ENCODE measurements around the gene PDE1A. TPM values are rescaled to one million over a fixed set of nuclear protein-coding genes. Genes with fewer than 3 reads are reported as not detected.

PDE1A gene
- total and polyA plus RNA-seq, 2 of the 4 experiments (the other 2 are of a cell fraction), result 0.24 to 0.90 TPM

DNA sequence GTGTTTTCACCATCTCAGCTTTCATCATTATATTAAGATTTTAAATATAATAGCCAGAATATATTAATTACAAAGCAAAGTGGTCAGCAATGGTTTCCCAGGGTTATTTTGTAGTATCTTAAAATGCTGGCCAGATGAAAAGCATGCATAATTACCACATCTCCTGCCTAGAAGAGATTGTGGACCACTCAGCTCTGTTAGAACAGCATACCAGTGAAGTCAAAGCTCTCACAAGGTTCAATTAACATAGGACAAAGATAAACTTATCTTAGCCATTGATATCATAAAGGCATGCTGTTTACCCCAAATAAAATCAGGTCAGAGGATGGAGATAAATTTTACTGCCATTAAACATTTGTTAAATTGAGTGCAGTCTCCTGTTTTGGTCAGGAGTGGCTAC lies 19.3 kb upstream of the PDE1A start:
- Histone ChIP-seq H3K36me3 (ENCODE audit: control insufficient read depth, insufficient read depth, low read length) (no peaks in the 10 kb centered on the region), H3K27ac (ENCODE audit: insufficient read depth, low read length) (no peak overlapping the region), H4K5ac (ENCODE audit: low read depth, low read length) (no peak overlapping the region), H2AK9ac (replicated peaks; ENCODE audit: low read depth, low read length, poor library complexity) (no peak overlapping the region), H3K4me3 (ENCODE audit: insufficient read depth, low read depth, low read length) (no peak overlapping the region), H2AK5ac (ENCODE audit: low read depth, low read length) (no peak overlapping the region), H4K8ac (ENCODE audit: low read depth in 2 of 2, low read length in 2 of 2) (no peak overlapping the region), H3K14ac (replicated peaks; ENCODE audit: low read depth, low read length) (0 out of 2 replicates have a peak overlapping the region, but pooled peaks have one; percentile 45), H2BK120ac (ENCODE audit: low read depth, low read length) (no peak overlapping the region), H3K4me2 (ENCODE audit: low read depth, low read length) (no peak overlapping the region), H2BK20ac (ENCODE audit: low read depth, low read length) (no peak overlapping the region), H3K9ac (ENCODE audit: low read depth, low read length) (no peak overlapping the region), H2BK5ac (ENCODE audit: low read depth, low read length, poor library complexity, severe bottlenecking) (no peak overlapping the region), H3K4me1 (ENCODE audit: control insufficient read depth, insufficient read depth, low read length) (peaks cover 4% of the 10 kb centered on the region), H3K27me3 (ENCODE audit: control insufficient read depth, insufficient read depth, low read length) (no peaks in the 10 kb centered on the region), H2AFZ (replicated peaks; ENCODE audit: low read length, poor library complexity) (no peak overlapping the region), H3K9me1 (ENCODE audit: insufficient read depth, low read length) (no peaks in the 10 kb centered on the region), H4K20me1 (ENCODE audit: insufficient read depth, low read length) (no peaks in the 10 kb centered on the region), H3K56ac (ENCODE audit: extremely low read depth, insufficient read depth, low read length) (no peak overlapping the region), H3K23ac (ENCODE audit: low read depth, low read length) (no peak overlapping the region), H3K79me1 (ENCODE audit: low read depth in 1 of 2, low read length in 2 of 2) (no peaks in the 10 kb centered on the region), H3K4ac (ENCODE audit: low read depth, low read length) (no peak overlapping the region), H4K91ac (ENCODE audit: insufficient read depth, low read depth, low read length) (no peak overlapping the region), H3K18ac (ENCODE audit: low read depth, low read length) (no peak overlapping the region), H2BK15ac (ENCODE audit: low read depth, low read length) (no peak overlapping the region), H3K9me3 (ENCODE audit: control insufficient read depth, insufficient read depth, low read length) (no peaks in the 10 kb centered on the region)
- BruUV-seq (replicated peaks), result no TSS peak
- in situ Hi-C loops (cut with MboI; ENCODE audit: low sequenced_read_pairs) (no loop called here), intact Hi-C loops (cut with micrococcal nuclease) (no loop called here), dilution Hi-C loops (cut with HindIII; ENCODE audit: low sequenced_read_pairs, unreplicated experiment) (no loop called here)
- TF ChIP-seq RFX5 (IDR thresholded peaks at IDR 0.05; ENCODE audit: low read depth, low read length), result no peak
- no peak for TF ChIP-seq SMC3 (IDR thresholded peaks at IDR 0.05; ENCODE audit: low read depth, low read length)
- TF ChIP-seq FOS (IDR thresholded peaks at IDR 0.05; ENCODE audit: low read depth, low read length), result no peak
- POLR2A ChIA-PET (ENCODE audit: unreplicated experiment), result no interaction called here
- ATAC-seq (ENCODE audit: low read depth) (no peak), DNase-seq (no peak)
- CTCF ChIA-PET, result interaction anchor here (1.0 kb wide), 1 partner anchor 204 kb away, joined by 9 read pairs; no protein-coding TSS in a partner anchor
